Measurements from ENCODE around the gene NT5DC2. TPM values are rescaled to one million over a fixed set of nuclear protein-coding genes. Genes with fewer than 3 reads are reported as not detected.
"Not testable (repeated sequence)": the region's sequence is repeated elsewhere in the genome, so short reads cannot be mapped to it uniquely, and the experiment has no call there.

Gene NT5DC2
- total RNA-seq, 2 donors from 2014 or later = 70.8 to 117 TPM

- Histone ChIP-seq H3K27me3 (replicated peaks; ENCODE audit: insufficient read depth) (no peaks in the 10 kb centered on the region), H3K27ac (peak overlapping the region in 1 of 2 donors; percentile 73), H3K36me3 (no peaks in the 10 kb centered on the region), H3K4me1 (replicated peaks) (peaks cover 3% of the 10 kb centered on the region), H3K9me3 (no peaks in the 10 kb centered on the region), H3K4me3 (no peak overlapping the region)
- intact Hi-C loops (cut with DNase I) = no loop called here
- TF ChIP-seq CTCF (IDR thresholded peaks at IDR 0.05) (no peak), POLR2A (IDR thresholded peaks at IDR 0.05) (no peak)
- no peak for DNase-seq (ENCODE audit: low spot score)
- 88% methylated on average over 22 of the region's 25 CpGs for WGBS
Measured at GRCh38 chr3:52528586-52529375, 4.9 kb downstream of the NT5DC2 start.

GRCh38 chr3:52527732-52528585 lies 5.7 kb downstream of the NT5DC2 start:
- WGBS = 70% methylated on average over 18 of the region's 18 CpGs
- Histone ChIP-seq H3K9me3 (no peaks in the 10 kb centered on the region), H3K4me3 (no peak overlapping the region), H3K4me1 (replicated peaks) (peaks cover 3% of the 10 kb centered on the region), H3K27ac (no peak overlapping the region), H3K36me3 (no peaks in the 10 kb centered on the region), H3K27me3 (replicated peaks; ENCODE audit: insufficient read depth) (no peaks in the 10 kb centered on the region)
- no peak for DNase-seq (ENCODE audit: low spot score)
- intact Hi-C loops (cut with DNase I) = no loop called here
- TF ChIP-seq POLR2AphosphoS5 (IDR thresholded peaks at IDR 0.05) (no peak), POLR2A (IDR thresholded peaks at IDR 0.05) (no peak), CTCF (IDR thresholded peaks at IDR 0.05) (no peak)

GRCh38 chr3:52527039-52527731 lies 6.5 kb downstream of the NT5DC2 start:
- Histone ChIP-seq H3K9me3 (no peaks in the 10 kb centered on the region), H3K36me3 (no peaks in the 10 kb centered on the region), H3K27ac (peak overlapping the region in 1 of 2 donors; percentile 22), H3K27me3 (replicated peaks; ENCODE audit: insufficient read depth) (no peaks in the 10 kb centered on the region), H3K4me1 (replicated peaks) (peaks cover 3% of the 10 kb centered on the region), H3K4me3 (no peak overlapping the region)
- intact Hi-C loops (cut with DNase I) = no loop called here
- DNase-seq (ENCODE audit: low spot score) = no peak
- WGBS = 84% methylated on average over 14 of the region's 14 CpGs
- TF ChIP-seq CTCF (IDR thresholded peaks at IDR 0.05) = no peak
- TF ChIP-seq POLR2AphosphoS5 (IDR thresholded peaks at IDR 0.05) = no peak
- no peak for TF ChIP-seq POLR2A (IDR thresholded peaks at IDR 0.05)

GRCh38 chr3:52526671-52527038 lies 7.0 kb downstream of the NT5DC2 start:
- intact Hi-C loops (cut with DNase I); H3K4me1 ChIP-seq (replicated peaks); H3K27me3 ChIP-seq (replicated peaks; ENCODE audit: insufficient read depth); H3K36me3 ChIP-seq; DNase-seq (ENCODE audit: low spot score); H3K9me3 ChIP-seq; H3K4me3 ChIP-seq: not testable (repeated sequence)
- peak overlapping the region; percentile 43 to 74 for H3K27ac ChIP-seq
- WGBS = 88% methylated on average over 5 of the region's 5 CpGs
